Activated T-helper 2 cell treated with anti-CD3 and anti-CD28 coated beads, Interferon-gamma antibody, Interleukin-2, Interleukin-4, amounts not matched to agents 10 μg/mL and 5 μg/mL and 100 μg/mL, durations not matched to agents 14 hours and 24 hours and 36 hours (primary cell): ENCODE results near the gene ULBP1. TPM values are rescaled to one million over a fixed set of nuclear protein-coding genes. Genes with fewer than 3 reads are reported as not detected.
"Not testable (repeated sequence)": the region's sequence is repeated elsewhere in the genome, so short reads cannot be mapped to it uniquely, and the experiment has no call there.

Experiments
- DNase-seq: peaks from one replicate; pipeline ENCODE4 v3.0.0; 2021; ENCODE audit warnings: low spot score
- H3K27ac Mint-ChIP-seq: one replicate; pipeline ENCODE4 v1.8.0; 2021; ENCODE audit warnings: mixed read lengths
- H3K27me3 Mint-ChIP-seq: one replicate; pipeline ENCODE4 v1.8.0; 2021; ENCODE audit warnings: low read depth, mixed read lengths
- H3K36me3 Mint-ChIP-seq: one replicate; pipeline ENCODE4 v1.8.0; 2021; ENCODE audit warnings: low read depth, mixed read lengths
- H3K4me1 Mint-ChIP-seq: one replicate; pipeline ENCODE4 v1.8.0; 2021; ENCODE audit warnings: low read depth, mixed read lengths
- H3K4me3 Mint-ChIP-seq: one replicate; pipeline ENCODE4 v1.8.0; 2021; ENCODE audit warnings: low read depth, mild to moderate bottlenecking, moderate library complexity, mixed read lengths
- H3K9me3 Mint-ChIP-seq: one replicate; pipeline ENCODE4 v1.8.0; 2021; ENCODE audit warnings: mixed read lengths
- intact Hi-C: fragments of 100-400 bp; cut with micrococcal nuclease; formaldehyde crosslinking; loops from one replicate; pipeline ENCODE4 v1.15.1; 2023
- total RNA-seq: library from RNA; stranded (reverse); gene quantifications from 2 replicates; pipeline ENCODE4 v1.2.3, GENCODE V29; 2022

Gene ULBP1
- total RNA-seq, 1 donor from 2014 or later, result 0.41 TPM

DNA sequence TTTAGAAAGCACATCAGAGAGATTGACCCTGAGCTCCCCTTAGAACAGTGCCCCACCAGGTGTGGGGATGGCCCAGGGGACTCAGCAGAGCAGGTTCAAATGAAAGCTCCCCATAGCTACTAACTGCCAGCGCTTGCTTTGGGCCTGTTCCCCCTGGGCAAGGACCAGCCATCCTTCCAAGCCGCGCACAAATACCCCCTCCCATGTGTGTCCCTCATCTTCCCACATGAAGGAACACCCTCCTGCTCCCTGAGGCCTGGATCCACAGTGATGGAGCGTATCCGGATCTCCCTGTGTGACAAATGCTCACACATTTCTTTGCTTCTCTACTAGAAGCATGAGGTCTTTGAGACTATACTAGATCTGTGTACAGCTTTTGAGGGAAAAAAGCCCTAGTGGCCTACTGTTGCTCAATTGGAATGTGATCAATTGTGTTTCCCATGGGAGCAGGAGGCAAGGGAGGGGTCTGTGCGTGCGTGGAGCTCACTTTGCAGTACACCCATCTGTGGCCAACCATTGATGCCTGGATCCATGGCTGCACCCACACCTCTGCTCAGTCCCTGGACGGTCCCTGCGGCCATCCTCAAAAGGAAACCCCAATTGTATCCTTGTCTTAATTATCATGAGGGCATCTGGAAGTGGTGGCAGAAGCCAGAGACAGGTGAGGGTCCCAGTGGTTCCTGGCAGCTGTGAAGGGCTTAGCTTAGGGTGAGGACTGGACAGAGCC lies 39.4 kb upstream of the ULBP1 start:
- H3K36me3 Mint-ChIP-seq, result no peaks in the 10 kb centered on the region
- H3K27me3 Mint-ChIP-seq, result peaks cover 79% of the 10 kb centered on the region
- H3K27ac Mint-ChIP-seq, result no peak overlapping the region
- no peaks in the 10 kb centered on the region for H3K9me3 Mint-ChIP-seq
- no peak for DNase-seq
- intact Hi-C loops, result loop anchor here (10.0 kb wide), 2 partner anchors 200 to 360 kb away; partner anchors contain the start of gene GINM1
- H3K4me1 Mint-ChIP-seq, result peaks cover 18% of the 10 kb centered on the region
- peak overlapping the region; percentile 10 for H3K4me3 Mint-ChIP-seq

DNA sequence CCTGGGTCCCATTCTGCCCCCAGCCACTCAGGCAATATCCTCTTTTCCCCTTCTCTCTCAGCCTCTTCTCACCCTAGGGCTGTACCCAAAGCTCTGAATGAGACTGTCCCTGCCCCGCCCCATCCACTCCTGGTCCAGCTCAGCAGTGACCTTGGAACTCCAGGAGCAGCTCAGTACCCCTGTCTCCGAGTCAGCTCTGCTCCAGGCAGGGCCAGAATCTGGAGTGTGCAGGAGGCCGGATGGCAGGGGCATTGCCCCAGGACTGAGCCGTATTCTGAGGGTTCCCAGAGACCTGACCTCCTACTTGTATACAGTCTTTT lies 38.9 kb upstream of the ULBP1 start:
- Mint-ChIP-seq H3K4me1 (peaks cover 18% of the 10 kb centered on the region), H3K36me3 (no peaks in the 10 kb centered on the region), H3K27ac (no peak overlapping the region), H3K4me3 (no peak overlapping the region), H3K27me3 (peaks cover 83% of the 10 kb centered on the region), H3K9me3 (no peaks in the 10 kb centered on the region)
- intact Hi-C loops, result loop anchor here (10.0 kb wide), 2 partner anchors 200 to 360 kb away; partner anchors contain the start of gene GINM1
- no peak for DNase-seq

DNA sequence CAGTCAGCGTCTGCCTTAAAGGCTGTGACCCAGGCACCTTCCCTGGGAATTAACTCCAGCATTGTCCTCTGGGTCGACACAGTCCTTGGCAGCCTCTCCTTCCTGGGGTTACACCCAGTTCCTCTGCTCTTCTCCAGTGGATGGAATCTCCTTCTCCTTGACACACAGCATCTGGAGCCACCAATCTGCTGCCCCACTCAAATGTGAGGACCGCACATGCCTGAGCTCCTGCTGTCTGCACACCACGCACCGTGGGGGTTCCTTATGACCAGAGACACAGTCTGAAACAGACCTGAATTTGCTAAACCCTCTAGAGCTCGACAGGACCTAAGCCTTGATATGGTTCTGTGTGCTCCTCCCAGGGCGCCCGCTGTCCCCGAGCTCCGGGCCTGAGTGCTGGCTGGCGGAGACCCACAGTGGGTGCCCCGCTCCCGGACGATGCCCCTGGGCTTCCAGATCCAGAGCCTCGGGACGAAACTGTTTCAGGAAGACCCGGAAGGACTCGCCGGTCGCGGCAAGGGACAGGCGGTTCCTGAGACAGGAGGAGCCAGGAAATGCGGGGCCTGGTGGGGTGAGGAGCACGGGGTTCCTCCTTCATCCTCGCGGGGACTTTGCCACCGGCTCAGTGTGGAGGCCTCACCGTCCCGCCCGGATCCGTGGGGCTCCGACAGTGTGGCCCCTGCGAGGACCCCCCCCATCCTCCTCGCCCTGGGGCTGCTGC lies 38.3 kb upstream of the ULBP1 start:
- H3K9me3 Mint-ChIP-seq, result no peaks in the 10 kb centered on the region
- peaks cover 83% of the 10 kb centered on the region for H3K27me3 Mint-ChIP-seq
- no peak for DNase-seq
- intact Hi-C loops, result loop anchor here (10.0 kb wide), 2 partner anchors 201 to 361 kb away; partner anchors contain the start of gene GINM1
- H3K4me1 Mint-ChIP-seq, result peaks cover 18% of the 10 kb centered on the region
- H3K27ac Mint-ChIP-seq, result no peak overlapping the region
- peak overlapping the region; percentile 37 for H3K4me3 Mint-ChIP-seq
- H3K36me3 Mint-ChIP-seq, result no peaks in the 10 kb centered on the region

DNA sequence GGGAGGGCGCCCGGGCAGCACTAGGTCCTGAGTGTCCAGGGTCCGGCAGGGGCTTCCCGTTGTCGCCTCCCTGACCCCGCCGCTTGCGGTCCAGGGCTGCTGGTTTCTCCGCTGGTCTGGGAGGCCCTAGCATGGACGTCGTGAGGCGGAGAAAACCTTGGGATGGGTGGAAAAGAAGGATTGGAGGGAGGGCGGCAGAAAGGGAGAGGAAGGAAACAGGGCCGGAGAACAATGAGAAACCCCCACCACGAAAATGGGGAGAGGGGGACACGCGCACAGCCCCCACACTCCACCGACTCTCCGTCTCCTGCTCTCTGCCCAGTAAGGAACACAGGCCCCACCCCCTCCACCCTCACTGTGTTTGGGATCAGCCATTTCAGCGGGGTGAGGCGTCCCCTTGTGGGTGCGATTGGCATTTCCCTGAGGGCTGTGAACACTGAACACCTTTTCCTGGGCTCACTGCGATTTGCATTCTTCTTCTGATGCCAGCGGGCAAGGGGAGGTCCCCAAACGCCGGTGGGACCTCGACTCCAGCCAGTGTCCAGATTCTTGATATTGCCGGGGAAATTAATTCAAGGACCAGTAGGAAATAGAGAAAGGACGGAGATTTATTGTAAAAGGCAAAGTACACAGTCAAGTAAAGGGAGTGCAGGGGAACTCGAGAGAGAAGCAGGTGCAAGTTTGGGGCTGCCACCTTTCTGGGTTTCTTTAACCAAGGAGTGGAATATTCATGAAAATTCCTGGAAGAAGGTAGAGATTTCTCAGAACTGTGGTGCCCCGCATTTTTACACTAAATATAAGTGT lies 37.6 kb upstream of the ULBP1 start:
- intact Hi-C loops, result loop anchor here (1.0 to 10.0 kb wide), 3 partner anchors 92 to 361 kb away; partner anchors contain the start of gene GINM1
- H3K27me3 Mint-ChIP-seq, result peaks cover 83% of the 10 kb centered on the region
- H3K27ac Mint-ChIP-seq, result no peak overlapping the region
- H3K4me1 Mint-ChIP-seq, result peaks cover 18% of the 10 kb centered on the region
- peak; percentile 65 for DNase-seq
- H3K9me3 Mint-ChIP-seq, result no peaks in the 10 kb centered on the region
- no peaks in the 10 kb centered on the region for H3K36me3 Mint-ChIP-seq
- H3K4me3 Mint-ChIP-seq, result peak overlapping the region; percentile 55

DNA sequence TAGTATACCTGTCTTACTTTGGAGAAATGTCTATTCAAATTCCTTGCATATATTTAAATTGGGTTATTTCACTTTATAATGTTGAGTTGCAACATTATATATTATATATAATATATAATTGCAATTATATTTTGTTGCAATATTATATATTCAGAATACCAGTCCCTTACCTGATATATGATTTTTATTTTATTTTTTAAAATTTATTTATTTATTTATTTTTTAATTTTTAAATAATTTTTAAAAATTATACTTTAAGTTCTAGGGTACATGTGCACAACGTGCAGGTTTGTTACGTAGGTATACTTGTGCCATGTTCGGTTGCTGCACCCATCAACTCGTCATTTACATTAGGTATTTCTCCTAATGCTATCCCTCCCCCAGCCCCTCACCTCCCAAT lies 36.7 kb upstream of the ULBP1 start:
- DNase-seq, H3K36me3 Mint-ChIP-seq, H3K4me3 Mint-ChIP-seq, H3K27ac Mint-ChIP-seq, H3K9me3 Mint-ChIP-seq: not testable (repeated sequence)
- intact Hi-C loops, result loop anchor here (10.0 kb wide), 2 partner anchors 202 to 362 kb away; partner anchors contain the start of gene GINM1
- H3K4me1 Mint-ChIP-seq, result peaks cover 16% of the 10 kb centered on the region
- H3K27me3 Mint-ChIP-seq, result peaks cover 83% of the 10 kb centered on the region

DNA sequence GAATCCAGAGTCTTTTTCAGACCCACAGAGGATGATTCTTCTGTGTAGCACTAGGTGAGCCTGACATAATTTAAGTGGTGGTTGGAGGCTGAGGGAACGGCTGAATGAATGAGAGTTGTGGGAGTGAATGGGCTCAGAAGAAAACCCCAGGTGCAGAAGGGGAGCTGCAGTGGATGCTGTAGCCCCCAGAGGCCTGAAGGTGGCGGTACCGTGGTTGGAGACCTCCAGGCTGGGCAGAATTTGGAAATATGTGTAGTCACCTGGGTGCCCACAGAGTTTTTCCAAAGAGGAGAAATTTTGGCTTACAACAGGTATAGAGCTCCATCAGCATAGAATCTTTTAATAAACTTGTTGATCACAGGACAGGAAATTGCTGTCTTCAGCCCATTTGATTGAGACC lies 34.3 kb upstream of the ULBP1 start:
- intact Hi-C loops, result loop anchor here (10.0 kb wide), 2 partner anchors 205 to 365 kb away; partner anchors contain the start of gene GINM1
- H3K27ac Mint-ChIP-seq, result no peak overlapping the region
- H3K9me3 Mint-ChIP-seq, result no peaks in the 10 kb centered on the region
- no peak for DNase-seq
- H3K27me3 Mint-ChIP-seq, result peaks cover 80% of the 10 kb centered on the region
- H3K36me3 Mint-ChIP-seq, result no peaks in the 10 kb centered on the region
- no peak overlapping the region for H3K4me3 Mint-ChIP-seq
- peaks cover 11% of the 10 kb centered on the region for H3K4me1 Mint-ChIP-seq

DNA sequence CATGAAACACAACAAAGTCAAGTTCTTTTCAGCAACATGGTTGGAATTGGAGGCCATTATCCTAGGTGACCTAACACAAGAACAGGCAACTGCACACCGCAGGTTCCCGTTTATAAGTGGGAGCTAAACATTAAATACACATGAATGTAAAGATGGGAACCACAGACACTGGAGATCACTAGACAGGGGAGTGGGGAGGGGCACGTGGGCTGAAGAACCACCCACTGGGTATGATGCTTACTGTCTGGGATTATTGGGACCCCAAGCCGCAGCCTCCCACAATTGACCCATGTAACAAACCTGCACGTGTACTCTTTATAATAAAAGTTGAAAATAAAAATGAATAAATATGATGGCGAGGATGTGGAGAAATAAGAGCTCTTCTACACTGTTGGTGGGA lies 32.2 kb upstream of the ULBP1 start:
- H3K9me3 Mint-ChIP-seq, result no peaks in the 10 kb centered on the region
- H3K4me3 Mint-ChIP-seq, result no peak overlapping the region
- H3K27ac Mint-ChIP-seq, result no peak overlapping the region
- intact Hi-C loops, result loop anchor here (10.0 kb wide), 1 partner anchor 483 kb away; no protein-coding TSS in a partner anchor
- H3K27me3 Mint-ChIP-seq, result peaks cover 84% of the 10 kb centered on the region
- H3K36me3 Mint-ChIP-seq, result no peaks in the 10 kb centered on the region
- DNase-seq, result no peak
- peaks cover 12% of the 10 kb centered on the region for H3K4me1 Mint-ChIP-seq

DNA sequence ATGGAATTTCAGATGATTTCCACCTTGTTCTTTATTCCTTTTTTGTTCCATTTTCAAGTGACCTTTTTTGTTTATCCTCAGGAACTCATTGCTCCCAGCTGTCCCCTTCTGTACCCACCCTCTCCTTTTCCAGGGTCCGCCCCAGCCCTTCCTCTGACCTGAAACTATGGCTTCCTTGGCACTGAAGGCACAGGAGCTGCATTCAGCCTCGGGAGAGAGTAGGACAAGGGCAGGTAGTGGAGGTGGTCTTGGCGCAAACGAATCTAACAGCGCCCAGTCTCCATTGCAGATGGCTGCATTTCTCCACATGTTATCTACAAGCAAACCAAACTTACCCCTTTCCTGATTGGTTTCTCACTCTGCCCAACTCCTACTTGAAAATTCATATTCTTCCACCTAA lies 30.7 kb upstream of the ULBP1 start:
- peaks cover 12% of the 10 kb centered on the region for H3K4me1 Mint-ChIP-seq
- intact Hi-C loops, result loop anchor here (10.0 kb wide), 1 partner anchor 482 kb away; no protein-coding TSS in a partner anchor
- peaks cover 87% of the 10 kb centered on the region for H3K27me3 Mint-ChIP-seq
- H3K36me3 Mint-ChIP-seq, result no peaks in the 10 kb centered on the region
- H3K4me3 Mint-ChIP-seq, result no peak overlapping the region
- no peak for DNase-seq
- H3K9me3 Mint-ChIP-seq, result no peaks in the 10 kb centered on the region
- H3K27ac Mint-ChIP-seq, result no peak overlapping the region

DNA sequence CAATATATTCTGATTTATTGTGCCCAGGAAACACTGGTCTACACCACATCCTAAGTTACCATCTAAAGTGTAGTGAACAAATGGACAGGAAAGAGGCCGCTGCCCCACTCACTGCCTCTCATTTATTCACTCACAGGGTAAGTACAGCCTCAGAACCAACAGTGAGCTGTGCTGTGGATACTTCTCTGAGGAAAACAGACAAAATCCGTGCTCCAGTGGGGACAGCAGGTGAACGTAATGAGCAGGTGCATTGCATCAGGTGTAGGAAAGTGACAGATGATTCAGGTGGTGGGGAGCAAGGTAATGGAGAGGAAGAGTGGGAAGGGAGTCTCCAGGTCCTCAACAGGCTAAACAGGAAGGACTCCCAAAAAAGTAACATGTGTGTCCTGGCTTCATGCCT lies 30.3 kb upstream of the ULBP1 start:
- no peaks in the 10 kb centered on the region for H3K9me3 Mint-ChIP-seq
- no peak for DNase-seq
- H3K4me3 Mint-ChIP-seq, result no peak overlapping the region
- intact Hi-C loops, result loop anchor here (10.0 kb wide), 1 partner anchor 481 kb away; no protein-coding TSS in a partner anchor
- no peaks in the 10 kb centered on the region for H3K36me3 Mint-ChIP-seq
- H3K4me1 Mint-ChIP-seq, result peaks cover 14% of the 10 kb centered on the region
- peaks cover 85% of the 10 kb centered on the region for H3K27me3 Mint-ChIP-seq
- no peak overlapping the region for H3K27ac Mint-ChIP-seq

DNA sequence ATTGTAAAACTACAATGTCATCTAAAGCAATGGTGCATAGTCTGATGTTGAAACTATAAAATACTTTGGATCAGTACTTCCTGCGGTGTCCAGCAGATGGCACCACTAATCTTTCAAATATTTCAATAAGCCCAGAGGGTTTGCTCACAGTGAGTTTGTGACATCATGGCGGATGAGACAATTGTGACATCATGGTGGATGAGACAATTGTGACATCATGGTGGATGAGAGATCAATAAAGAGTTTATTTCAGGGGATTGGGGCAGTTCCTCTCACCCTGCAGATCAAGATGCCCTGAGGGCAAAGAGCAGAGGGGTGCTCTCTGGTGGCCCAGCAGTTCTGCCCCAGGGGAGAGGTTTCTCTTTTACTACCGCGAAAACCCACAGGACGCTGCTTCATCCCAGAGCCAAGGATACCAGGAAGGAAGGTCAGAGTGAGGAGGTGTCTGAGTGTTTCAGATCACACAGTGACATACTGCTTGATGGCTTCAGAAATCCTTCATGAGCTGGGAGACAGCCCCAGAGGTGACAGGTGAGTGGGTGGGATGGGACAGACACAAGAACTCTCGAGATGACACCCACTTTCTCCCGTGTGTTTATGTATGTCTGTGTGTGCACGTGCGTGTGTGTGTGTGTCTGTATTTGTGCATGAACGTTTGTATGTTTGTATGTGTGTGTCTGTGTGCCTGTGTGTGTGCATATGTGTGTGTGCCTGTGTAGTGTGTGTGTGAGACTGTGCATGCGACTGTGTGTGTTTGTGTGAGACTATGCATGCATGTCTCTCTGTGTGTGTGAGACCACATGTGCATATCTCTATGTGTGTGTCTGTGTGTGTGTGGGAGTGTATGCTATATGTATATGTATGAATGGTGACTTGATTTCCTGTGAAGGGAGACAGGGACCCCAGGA lies 29.2 kb upstream of the ULBP1 start:
- peaks cover 21% of the 10 kb centered on the region for H3K4me1 Mint-ChIP-seq
- peak; percentile 60 for DNase-seq
- no peaks in the 10 kb centered on the region for H3K36me3 Mint-ChIP-seq
- H3K9me3 Mint-ChIP-seq, result no peaks in the 10 kb centered on the region
- H3K27me3 Mint-ChIP-seq, result peaks cover 82% of the 10 kb centered on the region
- H3K27ac Mint-ChIP-seq, result no peak overlapping the region
- H3K4me3 Mint-ChIP-seq, result no peak overlapping the region
- intact Hi-C loops, result loop anchor here (1.0 to 10.0 kb wide), 3 partner anchors 68 to 480 kb away; no protein-coding TSS in a partner anchor

DNA sequence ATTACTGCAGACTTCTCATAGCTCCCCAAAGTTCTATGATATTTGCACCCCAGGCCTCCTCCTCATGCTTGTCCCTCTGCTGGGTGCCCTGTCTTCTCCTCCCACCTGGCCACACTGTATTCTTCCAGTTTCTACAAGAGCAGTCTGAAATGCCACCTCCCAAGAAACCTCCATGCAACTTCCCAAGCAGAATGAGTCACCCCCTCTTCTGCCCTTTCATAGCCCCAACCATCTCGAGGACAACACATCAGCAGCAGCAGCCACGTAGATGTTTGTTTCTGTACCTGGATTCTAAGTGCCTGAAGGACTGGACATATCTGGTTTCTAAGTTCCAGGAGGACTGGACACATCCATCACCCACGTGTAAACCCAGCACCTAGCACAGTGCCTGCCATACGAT lies 28.5 kb upstream of the ULBP1 start:
- intact Hi-C loops, result loop anchor here (5.0 to 10.0 kb wide), 2 partner anchors 67 to 480 kb away; no protein-coding TSS in a partner anchor
- Mint-ChIP-seq H3K27me3 (peaks cover 83% of the 10 kb centered on the region), H3K4me1 (peaks cover 26% of the 10 kb centered on the region), H3K36me3 (no peaks in the 10 kb centered on the region), H3K27ac (no peak overlapping the region), H3K4me3 (no peak overlapping the region), H3K9me3 (no peaks in the 10 kb centered on the region)
- DNase-seq, result no peak
